H9 (cell line): ENCODE results near the gene LAMB4. TPM values are rescaled to one million over a fixed set of nuclear protein-coding genes. Genes with fewer than 3 reads are reported as not detected.

Source experiments
- DNase-seq: peaks from one replicate; pipeline ENCODE4 v3.0.0-alpha.2; 2017
- H2AFZ ChIP-seq: one replicate; pipeline ENCODE4 v1.6.1; 2013; ENCODE audit warnings: mild to moderate bottlenecking, low read length, control low read depth, moderate library complexity
- H2AK5ac ChIP-seq: 2 replicates; pipeline ENCODE4 v1.6.1; 2013; ENCODE audit warnings: low read length, control low read depth, mixed read lengths; ENCODE audit not compliant: insufficient read length
- H2BK120ac ChIP-seq: one replicate; pipeline ENCODE4 v1.6.1; 2013; ENCODE audit warnings: low read depth, mild to moderate bottlenecking, low read length, control low read depth, inconsistent platforms; ENCODE audit not compliant: poor library complexity, severe bottlenecking
- H2BK12ac ChIP-seq: 2 replicates; pipeline ENCODE4 v1.6.1; 2013; ENCODE audit warnings: low read length, control low read depth, mixed read lengths, low read depth; ENCODE audit not compliant: insufficient read length
- H2BK15ac ChIP-seq: 2 replicates; pipeline ENCODE4 v1.6.1; 2013; ENCODE audit warnings: low read depth, low read length, control low read depth
- H2BK20ac ChIP-seq: one replicate; pipeline ENCODE4 v1.6.1; 2013; ENCODE audit warnings: low read depth, mild to moderate bottlenecking, low read length, control low read depth, inconsistent platforms; ENCODE audit not compliant: poor library complexity, severe bottlenecking
- H2BK5ac ChIP-seq: 2 replicates; pipeline ENCODE4 v1.6.1; 2013; ENCODE audit warnings: low read length, control low read depth, mixed read lengths; ENCODE audit not compliant: insufficient read length
- H3K14ac ChIP-seq: 2 replicates; pipeline ENCODE4 v1.6.1; 2013; ENCODE audit warnings: low read length, control low read depth; ENCODE audit not compliant: insufficient read depth
- H3K18ac ChIP-seq: 2 replicates; pipeline ENCODE4 v1.6.1; 2013; ENCODE audit warnings: low read depth, mild to moderate bottlenecking, mixed read lengths, low read length, control low read depth; ENCODE audit not compliant: insufficient read length
- H3K23ac ChIP-seq: 2 replicates; pipeline ENCODE4 v1.6.1; 2013; ENCODE audit warnings: low read length, control low read depth, mixed read lengths, low read depth; ENCODE audit not compliant: insufficient read length
- H3K23me2 ChIP-seq: 2 replicates; pipeline ENCODE4 v1.6.1; 2013; ENCODE audit warnings: low read depth, mild to moderate bottlenecking, mixed read lengths, low read length, control low read depth; ENCODE audit not compliant: insufficient read length, poor library complexity, severe bottlenecking
- H3K27ac ChIP-seq: 2 replicates; pipeline ENCODE4 v1.5.1; 2013; ENCODE audit warnings: low read length, control low read depth, mixed read lengths, low read depth; ENCODE audit not compliant: insufficient read length
- H3K27me3 ChIP-seq: 2 replicates; pipeline ENCODE4 v1.6.1; 2013; ENCODE audit warnings: low read length, control low read depth, inconsistent platforms; ENCODE audit not compliant: insufficient read depth
- H3K4ac ChIP-seq: 2 replicates; pipeline ENCODE4 v1.6.1; 2013; ENCODE audit warnings: low read depth, mild to moderate bottlenecking, control low read depth, inconsistent platforms, low read length, moderate library complexity
- H3K4me1 ChIP-seq: 2 replicates; pipeline ENCODE4 v1.6.1; 2013; ENCODE audit warnings: low read length, control low read depth, inconsistent platforms; ENCODE audit not compliant: insufficient read depth
- H3K4me2 ChIP-seq: 2 replicates; pipeline ENCODE4 v1.6.1; 2013; ENCODE audit warnings: low read length, control low read depth, mixed read lengths; ENCODE audit not compliant: insufficient read length, insufficient read depth
- H3K56ac ChIP-seq: 2 replicates; pipeline ENCODE4 v1.6.1; 2013; ENCODE audit warnings: low read depth, mild to moderate bottlenecking, mixed read lengths, low read length, control low read depth; ENCODE audit not compliant: insufficient read length
- H3K79me1 ChIP-seq: 2 replicates; pipeline ENCODE4 v1.6.1; 2013; ENCODE audit warnings: low read depth, mild to moderate bottlenecking, moderate library complexity, low read length, control low read depth, inconsistent platforms; ENCODE audit not compliant: insufficient read depth, poor library complexity, severe bottlenecking
- H3K79me2 ChIP-seq: 2 replicates; pipeline ENCODE4 v1.6.1; 2013; ENCODE audit warnings: low read length, control low read depth, inconsistent platforms; ENCODE audit not compliant: insufficient read depth
- H3K9ac ChIP-seq: 2 replicates; pipeline ENCODE4 v1.6.1; 2013; ENCODE audit warnings: low read length, control low read depth, mixed read lengths; ENCODE audit not compliant: insufficient read length; ENCODE audit errors: extremely low read depth
- H3K9me3 ChIP-seq: one replicate; pipeline ENCODE4 v1.6.1; 2013; ENCODE audit warnings: low read depth, low read length, inconsistent platforms; ENCODE audit not compliant: control insufficient read depth
- H3T11ph ChIP-seq: one replicate; pipeline ENCODE4 v1.6.1; 2013; ENCODE audit warnings: mild to moderate bottlenecking, low read length, control low read depth, inconsistent platforms
- H4K20me1 ChIP-seq: one replicate; pipeline ENCODE4 v1.6.1; 2013; ENCODE audit not compliant: control insufficient read depth, insufficient read length, insufficient read depth
- H4K5ac ChIP-seq: 2 replicates; pipeline ENCODE4 v1.6.1; 2013; ENCODE audit warnings: low read depth, mild to moderate bottlenecking, mixed read lengths, low read length, control low read depth; ENCODE audit not compliant: insufficient read length
- H4K8ac ChIP-seq: replicated peaks from 2 replicates; pipeline ENCODE4 v1.6.1; 2013; ENCODE audit warnings: low read length, control low read depth, mixed read lengths, low read depth; ENCODE audit not compliant: insufficient read length
- H4K91ac ChIP-seq: 2 replicates; pipeline ENCODE4 v1.6.1; 2013; ENCODE audit warnings: low read depth, mild to moderate bottlenecking, moderate library complexity, mixed read lengths, low read length, control low read depth; ENCODE audit not compliant: insufficient read length
- H3K27ac Mint-ChIP-seq, 3 experiments: 2 replicates in 2 of 3; 3 replicates in 1 of 3; pipeline ENCODE4 v1.8.0; 2020 to 2021; ENCODE audit warnings: mixed read lengths in 3 of 3, mild to moderate bottlenecking in 1 of 3, moderate library complexity in 1 of 3
- H3K27me3 Mint-ChIP-seq: 2 replicates; pipeline ENCODE4 v1.8.0; 2021; ENCODE audit warnings: low read depth, mild to moderate bottlenecking, moderate library complexity, mixed read lengths
- H3K36me3 Mint-ChIP-seq, 3 experiments: 2 replicates in 2 of 3; 3 replicates in 1 of 3; pipeline ENCODE4 v1.8.0; 2020 to 2021; ENCODE audit warnings: low read depth in 3 of 3, mixed read lengths in 3 of 3; ENCODE audit not compliant: insufficient read depth in 1 of 3
- H3K4me1 Mint-ChIP-seq, 2 experiments: 2 replicates each; pipeline ENCODE4 v1.8.0; 2020; ENCODE audit warnings: mixed read lengths in 2 of 2
- H3K4me3 Mint-ChIP-seq, 2 experiments: 2 replicates in 1 of 2; 3 replicates in 1 of 2; pipeline ENCODE4 v1.8.0; 2020 to 2021; ENCODE audit warnings: mild to moderate bottlenecking in 2 of 2, mixed read lengths in 2 of 2, moderate library complexity in 1 of 2
- H3K9me3 Mint-ChIP-seq, 2 experiments: 2 replicates in 1 of 2; 3 replicates in 1 of 2; pipeline ENCODE4 v1.8.0; 2020; ENCODE audit warnings: mild to moderate bottlenecking in 2 of 2, mixed read lengths in 2 of 2, moderate library complexity in 1 of 2
- CTCF ChIP-seq: fragments of 200-600 bp; sonication (generic); conservative IDR thresholded peaks from 3 replicates; pipeline ENCODE4 v1.8.0; 2021; ENCODE audit warnings: antibody characterized with exemption, mild to moderate bottlenecking
- WGBS: extraction: QIAGEN DNeasy Blood & Tissue Kit; methylation state at CpG from one replicate; pipeline ENCODE4 v1.1.7; 2013; ENCODE audit warnings: missing lambda C conversion rate, low lambda C conversion rate, mixed read lengths; ENCODE audit not compliant: insufficient read length; ENCODE audit errors: extremely low coverage; 5-methylcytosine and 5-hydroxymethylcytosine counted together
- total RNA-seq: library from RNA; stranded (reverse); gene quantifications from 2 replicates; pipeline ENCODE4 v1.2.1, GENCODE V29; 2021

The LAMB4 gene
- total RNA-seq, 1 experiment from 2014 or later = not detected

DNA sequence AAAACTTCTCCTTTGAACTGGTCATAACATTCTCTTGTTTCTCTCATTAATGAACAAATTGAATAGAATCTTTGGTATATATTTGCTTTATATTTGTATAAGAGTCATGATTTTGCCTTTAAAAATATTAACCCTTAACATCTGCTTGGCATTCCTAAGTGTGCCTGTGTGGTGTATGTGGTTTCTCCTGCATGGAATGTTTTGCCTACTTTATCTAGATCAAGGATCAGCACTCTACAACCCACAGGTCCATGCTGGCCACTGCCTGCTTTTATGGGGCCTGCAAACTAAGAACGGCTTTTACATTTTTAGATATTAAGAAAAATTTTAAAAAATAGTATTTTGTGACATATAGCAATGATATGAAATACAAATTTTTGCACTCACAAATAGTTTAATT lies 4.3 kb upstream of the LAMB4 start:
- no peaks in the 10 kb centered on the region for H3K36me3 Mint-ChIP-seq
- H3K4ac ChIP-seq = no peak overlapping the region
- H3K4me3 Mint-ChIP-seq = no peak overlapping the region
- H3K27me3 Mint-ChIP-seq = peaks cover 1% of the 10 kb centered on the region; the same call in 1 of the 2 replicates
- H2BK20ac ChIP-seq = no peak overlapping the region
- H3K9ac ChIP-seq = no peak overlapping the region
- H2BK15ac ChIP-seq = no peak overlapping the region
- peaks cover 3 to 4% of the 10 kb centered on the region in 2 experiments; a peak in 3 of 5 replicates for H3K9me3 Mint-ChIP-seq
- H2BK120ac ChIP-seq = no peak overlapping the region
- H3K23ac ChIP-seq = no peak overlapping the region
- H4K20me1 ChIP-seq = no peaks in the 10 kb centered on the region
- H3K9me3 ChIP-seq = no peaks in the 10 kb centered on the region
- H3K14ac ChIP-seq = no peak overlapping the region
- H4K91ac ChIP-seq = no peak overlapping the region
- no peaks in the 10 kb centered on the region for H3K23me2 ChIP-seq
- no peak overlapping the region for H2BK5ac ChIP-seq
- H3K27me3 ChIP-seq = no peaks in the 10 kb centered on the region
- TF ChIP-seq CTCF = no peak
- no peak overlapping the region for H3T11ph ChIP-seq
- no peak overlapping the region for H2BK12ac ChIP-seq
- WGBS = no CpG with 5 or more reads among the region's 1 CpG
- no peaks in the 10 kb centered on the region for H3K79me1 ChIP-seq
- H4K8ac ChIP-seq = no peak overlapping the region
- no peak overlapping the region for H2AFZ ChIP-seq
- H3K27ac Mint-ChIP-seq = no peak overlapping the region
- H3K4me1 ChIP-seq = no peaks in the 10 kb centered on the region
- no peak for DNase-seq
- peaks cover 5 to 11% of the 10 kb centered on the region in 2 experiments for H3K4me1 Mint-ChIP-seq
- no peak overlapping the region for H4K5ac ChIP-seq
- H3K18ac ChIP-seq = no peak overlapping the region
- no peak overlapping the region for H2AK5ac ChIP-seq
- H3K56ac ChIP-seq = no peak overlapping the region
- H3K4me2 ChIP-seq = no peak overlapping the region
- H3K27ac ChIP-seq = no peak overlapping the region
- no peaks in the 10 kb centered on the region for H3K79me2 ChIP-seq
